IMR-90 (cell line): ENCODE data around the gene ICAM2. TPM values are rescaled to one million over a fixed set of nuclear protein-coding genes. Genes with fewer than 3 reads are reported as not detected.
A peak's percentile ranks its signal among the peaks of the same experiment; 100 is the strongest.

Experiments
- ATAC-seq: fragments of 200-7000 bp; cut with Tn5 transposase; 2 replicates; pipeline ENCODE4 v1.9.1; 2020; ENCODE audit warnings: low read depth, mild to moderate bottlenecking, moderate library complexity
- BruUV-seq: library from RNA; stranded (reverse); fragments of 400-500 nt; replicated peaks from 2 replicates; lab custom pipeline; 2021; lab: Mats Ljungman, UMichigan
- CTCF ChIA-PET: fragments of 300-600 bp; formaldehyde crosslinking; extraction: SDS; loops from one replicate; lab custom pipeline; 2021; ENCODE audit warnings: antibody characterized with exemption; lab: Yijun Ruan, JAX
- POLR2A ChIA-PET: fragments of 300-600 bp; sonication (Branson Sonifier 250); formaldehyde crosslinking; loops from one replicate; lab custom pipeline; 2022; ENCODE audit warnings: antibody characterized with exemption; ENCODE audit not compliant: unreplicated experiment; lab: Charles Lee
- DNase-seq: peaks from one replicate; pipeline ENCODE4 v3.0.0; 2013
- H2AFZ ChIP-seq: replicated peaks from 2 replicates; pipeline ENCODE3; 2013; ENCODE audit warnings: low read length, mild to moderate bottlenecking; ENCODE audit not compliant: poor library complexity
- H2AK5ac ChIP-seq: 2 replicates; pipeline ENCODE4 v1.6.1; 2013; ENCODE audit warnings: low read depth, low read length, inconsistent platforms
- H2AK9ac ChIP-seq: replicated peaks from 2 replicates; pipeline ENCODE3; 2013; ENCODE audit warnings: mild to moderate bottlenecking, low read depth, low read length, moderate library complexity; ENCODE audit not compliant: poor library complexity
- H2BK120ac ChIP-seq: 2 replicates; pipeline ENCODE4 v1.6.1; 2013; ENCODE audit warnings: low read depth, low read length, inconsistent platforms
- H2BK15ac ChIP-seq: 3 replicates; pipeline ENCODE4 v1.6.1; 2013; ENCODE audit warnings: low read depth, low read length, inconsistent platforms
- H2BK20ac ChIP-seq: 2 replicates; pipeline ENCODE4 v1.6.1; 2013; ENCODE audit warnings: low read depth, mild to moderate bottlenecking, inconsistent platforms, low read length, moderate library complexity
- H2BK5ac ChIP-seq: 2 replicates; pipeline ENCODE4 v1.6.1; 2013; ENCODE audit warnings: mild to moderate bottlenecking, low read depth, low read length, inconsistent platforms; ENCODE audit not compliant: poor library complexity, severe bottlenecking
- H3K14ac ChIP-seq: replicated peaks from 2 replicates; pipeline ENCODE4 v1.6.1; 2013; ENCODE audit warnings: low read depth, low read length, inconsistent platforms
- H3K18ac ChIP-seq: 2 replicates; pipeline ENCODE4 v1.6.1; 2013; ENCODE audit warnings: low read depth, low read length, control low read depth
- H3K23ac ChIP-seq: 2 replicates; pipeline ENCODE4 v1.6.1; 2013; ENCODE audit warnings: low read depth, low read length, inconsistent platforms
- H3K27ac ChIP-seq: 2 replicates; pipeline ENCODE4 v1.5.1; 2013; ENCODE audit warnings: mild to moderate bottlenecking, control low read depth, low read length; ENCODE audit not compliant: insufficient read depth
- H3K27me3 ChIP-seq: 2 replicates; pipeline ENCODE4 v1.6.1; 2013; ENCODE audit warnings: low read length; ENCODE audit not compliant: control insufficient read depth, insufficient read depth
- H3K36me3 ChIP-seq: 2 replicates; pipeline ENCODE4 v1.6.1; 2013; ENCODE audit warnings: low read length, mixed read lengths; ENCODE audit not compliant: control insufficient read depth, insufficient read depth
- H3K4ac ChIP-seq: 2 replicates; pipeline ENCODE4 v1.6.1; 2013; ENCODE audit warnings: low read depth, low read length, inconsistent platforms
- H3K4me1 ChIP-seq: 2 replicates; pipeline ENCODE4 v1.6.1; 2013; ENCODE audit warnings: low read length, mixed read lengths; ENCODE audit not compliant: control insufficient read depth, insufficient read depth
- H3K4me2 ChIP-seq: 2 replicates; pipeline ENCODE4 v1.6.1; 2013; ENCODE audit warnings: low read depth, mild to moderate bottlenecking, control low read depth, low read length, moderate library complexity
- H3K4me3 ChIP-seq: 2 replicates; pipeline ENCODE4 v1.5.1; 2013; ENCODE audit warnings: low read depth, mild to moderate bottlenecking, control low read depth, low read length, moderate library complexity; ENCODE audit not compliant: insufficient read depth
- H3K56ac ChIP-seq: 2 replicates; pipeline ENCODE4 v1.6.1; 2013; ENCODE audit warnings: low read length, inconsistent platforms; ENCODE audit not compliant: insufficient read depth; ENCODE audit errors: extremely low read depth
- H3K79me1 ChIP-seq, 2 experiments: 2 replicates each; pipeline ENCODE4 v1.6.1; 2013; ENCODE audit warnings: low read length in 2 of 2, inconsistent platforms in 1 of 2, low read depth in 1 of 2
- H3K9ac ChIP-seq: 2 replicates; pipeline ENCODE4 v1.6.1; 2013; ENCODE audit warnings: low read depth, low read length, control low read depth
- H3K9me1 ChIP-seq: 2 replicates; pipeline ENCODE4 v1.6.1; 2013; ENCODE audit warnings: low read length, inconsistent platforms; ENCODE audit not compliant: insufficient read depth
- H3K9me3 ChIP-seq: 2 replicates; pipeline ENCODE4 v1.6.1; 2013; ENCODE audit warnings: low read length; ENCODE audit not compliant: control insufficient read depth, insufficient read depth
- H4K20me1 ChIP-seq: 2 replicates; pipeline ENCODE4 v1.6.1; 2013; ENCODE audit warnings: low read length, inconsistent platforms; ENCODE audit not compliant: insufficient read depth
- H4K5ac ChIP-seq: 2 replicates; pipeline ENCODE4 v1.6.1; 2013; ENCODE audit warnings: mild to moderate bottlenecking, low read depth, low read length, control low read depth
- H4K8ac ChIP-seq, 2 experiments: 2 replicates each; pipeline ENCODE4 v1.6.1; 2013; ENCODE audit warnings: low read depth in 2 of 2, low read length in 2 of 2, control low read depth in 1 of 2, inconsistent platforms in 1 of 2
- H4K91ac ChIP-seq: 2 replicates; pipeline ENCODE4 v1.6.1; 2013; ENCODE audit warnings: low read depth, low read length, inconsistent platforms; ENCODE audit not compliant: insufficient read depth
- BHLHE40 ChIP-seq: fragments of 150-350 bp; IDR thresholded peaks from 2 replicates; pipeline ENCODE4 v1.6.1; 2016; ENCODE audit warnings: mild to moderate bottlenecking, low read depth, low read length
- RAD21 ChIP-seq: IDR thresholded peaks from 2 replicates; pipeline ENCODE4 v1.6.1; 2012; ENCODE audit warnings: low read length, improper control_type of control experiment
- WGBS, 2 experiments: methylation state at CpG; one replicate each; pipeline versions ENCODE4 v1.1.5 to v1.1.7; 2013; ENCODE audit warnings: missing lambda C conversion rate in 2 of 2; ENCODE audit not compliant: insufficient read length in 1 of 2; ENCODE audit errors: extremely low coverage in 2 of 2; 5-methylcytosine and 5-hydroxymethylcytosine counted together
- dilution Hi-C: fragments of 300-500 bp; cut with HindIII; formaldehyde crosslinking; loops from one replicate; pipeline ENCODE4 v1.14.3; 2018; ENCODE audit warnings: low sequenced_read_pairs; ENCODE audit not compliant: unreplicated experiment
- in situ Hi-C: fragments of 300-500 bp; cut with MboI; formaldehyde crosslinking; loops from 3 replicates; pipeline ENCODE4 v1.14.3; 2019; ENCODE audit warnings: low sequenced_read_pairs, inconsistent platforms, mixed read lengths
- intact Hi-C: fragments of 100-400 bp; cut with micrococcal nuclease; formaldehyde crosslinking; loops from 2 replicates; pipeline ENCODE4 v1.10.0; 2022
- polyA plus RNA-seq, 3 experiments: library from polyadenylated mRNA; depleted of rRNA; stranded (reverse); fragments of >200 nt; gene quantifications; 2 replicates each; pipeline ENCODE4 v1.2.3, GENCODE V29; 2012; ENCODE audit warnings: low replicate concordance in 1 of 3
- total RNA-seq: library from RNA; depleted of rRNA; stranded (reverse); fragments of >200 nt; gene quantifications from 2 replicates; pipeline ENCODE4 v1.2.3, GENCODE V29; 2012

The ICAM2 gene
- total and polyA plus RNA-seq, 2 of the 4 experiments (the other 2 are of a cell fraction), result 0.12 TPM; not detected in 1

DNA sequence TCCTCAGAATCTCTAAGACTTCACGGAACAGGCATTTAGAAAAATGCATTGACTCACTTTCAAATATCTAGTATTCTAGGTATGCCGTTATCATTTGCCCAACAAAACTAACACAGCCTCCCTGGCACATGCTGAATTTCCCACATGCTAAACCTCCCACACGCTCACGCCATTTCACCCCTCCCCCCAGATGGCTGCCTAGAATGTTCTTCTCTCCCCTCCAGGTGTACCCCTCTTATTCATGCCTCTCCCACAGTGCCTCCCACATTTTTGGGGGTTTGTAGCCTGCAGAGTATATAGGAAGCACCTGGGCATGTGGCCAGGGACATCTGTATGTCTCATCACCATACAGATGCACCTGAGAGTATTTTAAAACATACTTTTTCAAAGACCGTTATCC is 38.2 kb upstream of the ICAM2 start:
- BruUV-seq, result no TSS peak
- CTCF ChIA-PET, result no interaction called here
- Histone ChIP-seq H3K4me2 (no peak overlapping the region), H3K27me3 (no peaks in the 10 kb centered on the region), H2AK5ac (no peak overlapping the region), H3K36me3 (peaks cover 25% of the 10 kb centered on the region), H4K5ac (no peak overlapping the region), H3K27ac (no peak overlapping the region), H4K8ac (no peak overlapping the region), H2AFZ (no peak overlapping the region), H2AK9ac (no peak overlapping the region), H3K4ac (no peak overlapping the region), H3K9me1 (no peaks in the 10 kb centered on the region), H2BK15ac (no peak overlapping the region), H3K18ac (no peak overlapping the region), H4K20me1 (no peaks in the 10 kb centered on the region), H3K79me1 (no peaks in the 10 kb centered on the region), H3K9me3 (no peaks in the 10 kb centered on the region), H2BK5ac (no peak overlapping the region), H3K4me3 (no peak overlapping the region), H4K91ac (no peak overlapping the region), H2BK120ac (no peak overlapping the region), H3K9ac (no peak overlapping the region), H2BK20ac (no peak overlapping the region), H3K56ac (no peak overlapping the region), H3K14ac (no peak overlapping the region), H3K4me1 (no peaks in the 10 kb centered on the region), H3K23ac (no peak overlapping the region)
- dilution Hi-C loops, result no loop called here
- TF ChIP-seq BHLHE40, result peak; percentile 55; the same call in 1 of the 2 replicates
- no peak for TF ChIP-seq RAD21
- POLR2A ChIA-PET, result no interaction called here
- 85% methylated on average over 2 of the region's 5 CpGs; no CpG with 5 or more reads in 1 of the 2 experiments for WGBS, 2 experiments
- in situ Hi-C loops, result no loop called here
- intact Hi-C loops, result no loop called here
- peak; percentile 14 for DNase-seq
- ATAC-seq, result no peak
